ENCODE measurements around the gene CALD1. TPM values are rescaled to one million over a fixed set of nuclear protein-coding genes. Genes with fewer than 3 reads are reported as not detected.
"Not testable (repeated sequence)": the region's sequence is repeated elsewhere in the genome, so short reads cannot be mapped to it uniquely, and the experiment has no call there.

Gene CALD1
- total RNA-seq, 1 donor from 2014 or later = 95.4 TPM

DNA sequence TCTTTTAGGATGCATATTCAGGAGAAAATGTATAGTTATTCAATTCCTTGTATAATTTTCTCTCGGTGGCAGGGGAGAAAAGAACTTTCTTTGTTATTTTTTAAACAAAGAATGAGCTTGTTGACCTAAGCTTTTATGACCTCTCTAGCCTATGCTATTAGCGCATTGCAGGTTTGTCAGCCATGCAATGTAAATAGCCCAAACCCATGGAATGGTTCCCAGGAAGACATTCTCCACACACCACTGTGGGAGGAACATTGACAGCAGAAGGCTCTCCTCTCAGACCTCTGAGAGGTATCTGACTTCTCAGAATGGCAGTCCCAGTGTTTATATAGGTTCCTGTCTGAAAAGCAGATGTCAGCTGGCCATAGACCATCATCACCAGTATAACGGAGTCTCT is 187.3 kb downstream of the CALD1 start:
- no peak for DNase-seq (ENCODE audit: low spot score, unreplicated experiment)
- H3K27me3 Mint-ChIP-seq = no peaks in the 10 kb centered on the region
- no peak overlapping the region for H3K4me3 Mint-ChIP-seq (ENCODE audit: low read depth)
- TF ChIP-seq, protein P1, sequence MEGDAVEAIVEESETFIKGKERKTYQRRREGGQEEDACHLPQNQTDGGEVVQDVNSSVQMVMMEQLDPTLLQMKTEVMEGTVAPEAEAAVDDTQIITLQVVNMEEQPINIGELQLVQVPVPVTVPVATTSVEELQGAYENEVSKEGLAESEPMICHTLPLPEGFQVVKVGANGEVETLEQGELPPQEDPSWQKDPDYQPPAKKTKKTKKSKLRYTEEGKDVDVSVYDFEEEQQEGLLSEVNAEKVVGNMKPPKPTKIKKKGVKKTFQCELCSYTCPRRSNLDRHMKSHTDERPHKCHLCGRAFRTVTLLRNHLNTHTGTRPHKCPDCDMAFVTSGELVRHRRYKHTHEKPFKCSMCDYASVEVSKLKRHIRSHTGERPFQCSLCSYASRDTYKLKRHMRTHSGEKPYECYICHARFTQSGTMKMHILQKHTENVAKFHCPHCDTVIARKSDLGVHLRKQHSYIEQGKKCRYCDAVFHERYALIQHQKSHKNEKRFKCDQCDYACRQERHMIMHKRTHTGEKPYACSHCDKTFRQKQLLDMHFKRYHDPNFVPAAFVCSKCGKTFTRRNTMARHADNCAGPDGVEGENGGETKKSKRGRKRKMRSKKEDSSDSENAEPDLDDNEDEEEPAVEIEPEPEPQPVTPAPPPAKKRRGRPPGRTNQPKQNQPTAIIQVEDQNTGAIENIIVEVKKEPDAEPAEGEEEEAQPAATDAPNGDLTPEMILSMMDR (IDR thresholded peaks at IDR 0.05; ENCODE audit: unreplicated experiment) = no peak
- no peaks in the 10 kb centered on the region for H3K9me3 Mint-ChIP-seq (ENCODE audit: low read depth)
- peaks cover 23% of the 10 kb centered on the region for H3K36me3 Mint-ChIP-seq (ENCODE audit: insufficient read depth)
- H3K27ac Mint-ChIP-seq = no peak overlapping the region
- peaks cover 7% of the 10 kb centered on the region for H3K4me1 Mint-ChIP-seq (ENCODE audit: low read depth)

DNA sequence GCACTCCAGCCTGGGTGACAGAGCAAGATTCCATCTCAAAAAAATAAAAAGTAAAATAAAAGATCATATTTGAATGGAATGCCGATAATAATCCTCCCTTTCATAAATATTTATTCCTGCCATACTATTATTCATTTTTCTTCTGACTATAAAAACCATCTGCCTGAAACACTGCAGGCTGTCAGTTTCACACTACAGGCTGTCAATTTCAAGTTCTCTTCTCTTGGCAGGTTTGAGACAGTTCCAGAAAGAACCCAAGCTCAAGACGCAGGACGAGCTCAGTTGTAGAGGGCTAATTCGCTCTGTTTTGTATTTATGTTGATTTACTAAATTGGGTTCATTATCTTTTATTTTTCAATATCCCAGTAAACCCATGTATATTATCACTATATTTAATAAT is 188.7 kb downstream of the CALD1 start:
- peaks cover 22% of the 10 kb centered on the region for H3K36me3 Mint-ChIP-seq (ENCODE audit: insufficient read depth)
- TF ChIP-seq, protein P1 (IDR thresholded peaks at IDR 0.05; ENCODE audit: unreplicated experiment) = no peak
- DNase-seq (ENCODE audit: low spot score, unreplicated experiment) = no peak
- H3K4me3 Mint-ChIP-seq (ENCODE audit: low read depth) = no peak overlapping the region
- H3K4me1 Mint-ChIP-seq (ENCODE audit: low read depth) = peaks cover 7% of the 10 kb centered on the region
- no peaks in the 10 kb centered on the region for H3K27me3 Mint-ChIP-seq
- H3K9me3 Mint-ChIP-seq (ENCODE audit: low read depth) = no peaks in the 10 kb centered on the region
- H3K27ac Mint-ChIP-seq = no peak overlapping the region

DNA sequence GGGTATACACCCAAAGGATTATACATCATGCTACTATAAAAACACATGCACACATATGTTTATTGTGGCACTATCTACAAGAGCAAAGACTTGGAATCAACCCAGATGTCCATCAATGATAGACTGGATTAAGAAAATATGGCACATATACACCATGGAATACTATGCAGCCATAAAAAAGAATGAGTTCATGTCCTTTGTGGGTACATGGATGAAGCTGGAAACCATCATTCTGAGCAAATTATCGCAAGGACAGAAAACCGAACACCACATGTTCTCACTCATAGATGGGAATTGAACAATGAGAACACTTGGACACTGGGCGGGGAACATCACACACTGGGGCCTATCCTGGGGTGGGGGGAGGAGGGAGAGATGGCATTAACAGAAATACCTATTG is 202.2 kb downstream of the CALD1 start:
- not testable (repeated sequence) for H3K4me1 Mint-ChIP-seq (ENCODE audit: low read depth); DNase-seq (ENCODE audit: low spot score, unreplicated experiment); H3K27me3 Mint-ChIP-seq; H3K4me3 Mint-ChIP-seq (ENCODE audit: low read depth); H3K36me3 Mint-ChIP-seq (ENCODE audit: insufficient read depth); H3K27ac Mint-ChIP-seq
- H3K9me3 Mint-ChIP-seq (ENCODE audit: low read depth) = peaks cover 24% of the 10 kb centered on the region

DNA sequence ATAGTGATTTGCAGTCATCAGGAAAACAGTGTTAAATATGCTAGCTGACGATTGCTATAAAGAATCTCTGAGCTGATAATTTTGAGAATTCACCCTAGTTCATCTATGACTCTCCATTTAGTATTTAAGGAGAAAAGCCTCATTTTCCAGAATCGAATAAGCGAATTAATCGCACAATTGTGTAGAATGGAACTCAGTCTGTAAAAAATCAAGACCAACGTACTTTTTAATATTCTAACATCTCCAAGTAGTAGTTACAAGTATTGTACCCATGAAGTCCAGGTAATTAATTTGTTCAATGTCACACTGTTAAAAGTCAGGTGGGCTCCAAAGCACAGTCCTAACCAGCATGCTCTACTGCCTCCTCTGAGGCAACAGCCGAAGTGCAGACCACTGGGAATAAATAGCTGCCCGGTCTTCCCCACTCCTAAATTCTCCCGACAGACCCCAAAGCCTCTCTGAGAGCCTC is 206.5 kb downstream of the CALD1 start:
- peak overlapping the region; percentile 99 for H3K27ac Mint-ChIP-seq
- H3K9me3 Mint-ChIP-seq (ENCODE audit: low read depth) = peaks cover 3% of the 10 kb centered on the region
- no peaks in the 10 kb centered on the region for H3K27me3 Mint-ChIP-seq
- H3K4me1 Mint-ChIP-seq (ENCODE audit: low read depth) = peaks cover 26% of the 10 kb centered on the region
- TF ChIP-seq, protein P1 (IDR thresholded peaks at IDR 0.05; ENCODE audit: unreplicated experiment) = no peak
- DNase-seq (ENCODE audit: low spot score, unreplicated experiment) = no peak
- H3K36me3 Mint-ChIP-seq (ENCODE audit: insufficient read depth) = peaks cover 15% of the 10 kb centered on the region
- H3K4me3 Mint-ChIP-seq (ENCODE audit: low read depth) = peak overlapping the region; percentile 95

DNA sequence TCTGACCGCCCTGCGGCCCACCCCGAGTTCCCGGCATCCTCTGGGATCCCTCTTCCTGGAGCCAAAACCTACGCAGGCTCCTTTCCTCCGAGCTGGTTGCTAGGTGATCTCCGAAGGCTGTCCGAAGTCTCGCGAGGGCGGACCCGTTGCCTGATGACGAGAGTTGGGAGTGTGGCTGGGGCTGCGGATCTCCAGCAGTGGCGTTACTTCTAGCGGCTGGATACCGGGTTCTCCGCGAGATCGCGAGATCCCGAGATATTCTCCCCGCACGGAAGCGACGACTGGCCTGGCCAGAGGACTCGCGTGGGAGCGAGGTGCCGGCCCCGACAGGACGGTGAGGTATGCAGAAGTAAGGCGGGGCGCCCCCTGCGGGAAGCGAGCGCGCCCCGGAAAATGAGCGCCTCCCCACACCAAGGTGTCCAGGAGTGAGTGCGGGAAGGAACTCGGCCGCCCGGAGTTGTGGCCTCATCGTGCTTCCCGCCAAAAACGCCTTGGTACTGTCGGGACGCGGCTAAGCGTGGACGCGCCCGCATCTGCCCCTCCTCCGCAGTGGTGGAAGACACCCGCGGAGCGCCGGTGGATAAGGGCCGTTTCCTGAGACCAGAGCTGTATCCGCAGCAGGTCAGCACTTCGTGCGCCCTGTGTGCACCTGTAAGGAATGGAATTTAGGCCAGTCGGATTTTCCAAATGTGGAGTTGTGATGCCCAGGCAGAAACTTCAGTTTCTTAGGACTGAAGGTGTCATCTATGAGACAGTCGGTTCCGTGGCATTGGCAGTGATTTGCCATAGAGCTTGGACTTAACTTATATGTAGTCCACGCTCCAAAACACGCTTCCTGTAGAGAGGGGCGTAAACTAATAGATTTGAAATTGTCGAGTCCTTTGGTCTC is 207.2 kb downstream of the CALD1 start, which contains the start of gene AGBL3:
TSS of gene AGBL3 (plus strand) at position 146 of the 889 bp plus-strand sequence. CDS start 1,426 bp downstream, outside the sequence.
- Mint-ChIP-seq H3K4me1 (ENCODE audit: low read depth) (peaks cover 33% of the 10 kb centered on the region), H3K36me3 (ENCODE audit: insufficient read depth) (peaks cover 19% of the 10 kb centered on the region), H3K4me3 (ENCODE audit: low read depth) (peak within 1 kb of the TSS; percentile 95), H3K27me3 (no peaks in the 10 kb centered on the region), H3K9me3 (ENCODE audit: low read depth) (no peaks in the 10 kb centered on the region), H3K27ac (peak within 1 kb of the TSS; percentile 99)
- peak; percentile 83 for DNase-seq (ENCODE audit: low spot score, unreplicated experiment)
- TF ChIP-seq, protein P1 (IDR thresholded peaks at IDR 0.05; ENCODE audit: unreplicated experiment) = peak; percentile 64

All from progenitor cell of endocrine pancreas (in vitro differentiated cells).